T-helper 17 cell (primary cell): ENCODE data around the gene PTPRN2. TPM values are rescaled to one million over a fixed set of nuclear protein-coding genes. Genes with fewer than 3 reads are reported as not detected.
"Not testable (repeated sequence)": the region's sequence is repeated elsewhere in the genome, so short reads cannot be mapped to it uniquely, and the experiment has no call there.

Source experiments
- ATAC-seq: fragments of 150-1000 bp; cut with Tn5 transposase; 2 replicates; pipeline ENCODE4 v1.10.0; 2021; ENCODE audit warnings: mild to moderate bottlenecking, moderate library complexity
- DNase-seq, 3 donors: peaks; one replicate each; pipeline versions ENCODE4 v3.0.0 to v3.0.0-alpha.2; 2020 to 2021
- H3K9me3 ChIP-seq: one replicate; pipeline ENCODE4 v1.7.0; 2013; ENCODE audit warnings: low read length, mild to moderate bottlenecking; ENCODE audit not compliant: control insufficient read depth, poor library complexity, severe bottlenecking
- H3K27ac Mint-ChIP-seq: one replicate; pipeline ENCODE4 v1.8.0; 2022; ENCODE audit warnings: mild to moderate bottlenecking, moderate library complexity, mixed read lengths
- H3K27me3 Mint-ChIP-seq: one replicate; pipeline ENCODE4 v1.8.0; 2022; ENCODE audit warnings: mixed read lengths
- H3K36me3 Mint-ChIP-seq: one replicate; pipeline ENCODE4 v1.8.0; 2022; ENCODE audit warnings: low read depth, mixed read lengths
- H3K4me1 Mint-ChIP-seq: one replicate; pipeline ENCODE4 v1.8.0; 2022; ENCODE audit warnings: mild to moderate bottlenecking, mixed read lengths
- H3K4me3 Mint-ChIP-seq: one replicate; pipeline ENCODE4 v1.8.0; 2022; ENCODE audit warnings: mild to moderate bottlenecking, moderate library complexity, mixed read lengths
- total RNA-seq, 4 donors: library from RNA in 2 of 4; stranded (reverse) in 2 of 4; gene quantifications; one replicate each; pipeline ENCODE4 v1.2.3 and lab custom pipeline; 2022 to 2026

PTPRN2 gene
- total RNA-seq, 2 donors from 2014 or later: 0.42 to 0.57 TPM

GRCh38 chr7:157937406-157937805 lies 650.2 kb downstream of the PTPRN2 start:
- peaks cover 4% of the 10 kb centered on the region for H3K9me3 ChIP-seq
- no peak for ATAC-seq
- H3K27me3 Mint-ChIP-seq: peaks cover 14% of the 10 kb centered on the region
- no peaks in the 10 kb centered on the region for H3K36me3 Mint-ChIP-seq
- no peaks in the 10 kb centered on the region for H3K4me1 Mint-ChIP-seq
- H3K4me3 Mint-ChIP-seq: no peak overlapping the region
- DNase-seq: no peak
- no peak overlapping the region for H3K27ac Mint-ChIP-seq

DNA sequence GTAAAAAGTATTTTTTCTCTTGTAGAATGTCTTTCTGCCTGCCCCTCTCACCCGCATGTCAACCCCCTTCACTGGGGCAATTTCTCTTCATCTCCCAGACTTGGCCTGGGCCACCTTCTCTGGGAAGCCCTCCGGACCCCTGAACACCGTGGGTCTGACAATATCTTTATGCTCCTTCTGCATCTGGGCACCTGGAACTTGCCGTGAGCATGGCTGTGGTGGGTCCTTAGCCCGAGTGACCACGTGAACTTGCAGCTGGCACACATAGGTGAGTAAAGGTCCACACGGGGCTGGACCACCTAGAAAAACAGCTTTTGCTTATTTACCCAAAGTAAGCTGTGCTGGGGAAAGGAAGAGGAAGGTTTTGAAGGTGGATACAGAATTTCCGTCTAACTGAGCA lies 650.6 kb downstream of the PTPRN2 start:
- Mint-ChIP-seq H3K4me3 (no peak overlapping the region), H3K27ac (no peak overlapping the region), H3K36me3 (no peaks in the 10 kb centered on the region), H3K27me3 (peaks cover 14% of the 10 kb centered on the region), H3K4me1 (no peaks in the 10 kb centered on the region)
- H3K9me3 ChIP-seq: peaks cover 5% of the 10 kb centered on the region
- DNase-seq (no peak), ATAC-seq (no peak)

GRCh38 chr7:157935721-157936120 lies 651.9 kb downstream of the PTPRN2 start:
- H3K4me3 Mint-ChIP-seq, DNase-seq, H3K4me1 Mint-ChIP-seq, ATAC-seq, H3K36me3 Mint-ChIP-seq, H3K9me3 ChIP-seq, H3K27ac Mint-ChIP-seq: not testable (repeated sequence)
- peaks cover 14% of the 10 kb centered on the region for H3K27me3 Mint-ChIP-seq

DNA sequence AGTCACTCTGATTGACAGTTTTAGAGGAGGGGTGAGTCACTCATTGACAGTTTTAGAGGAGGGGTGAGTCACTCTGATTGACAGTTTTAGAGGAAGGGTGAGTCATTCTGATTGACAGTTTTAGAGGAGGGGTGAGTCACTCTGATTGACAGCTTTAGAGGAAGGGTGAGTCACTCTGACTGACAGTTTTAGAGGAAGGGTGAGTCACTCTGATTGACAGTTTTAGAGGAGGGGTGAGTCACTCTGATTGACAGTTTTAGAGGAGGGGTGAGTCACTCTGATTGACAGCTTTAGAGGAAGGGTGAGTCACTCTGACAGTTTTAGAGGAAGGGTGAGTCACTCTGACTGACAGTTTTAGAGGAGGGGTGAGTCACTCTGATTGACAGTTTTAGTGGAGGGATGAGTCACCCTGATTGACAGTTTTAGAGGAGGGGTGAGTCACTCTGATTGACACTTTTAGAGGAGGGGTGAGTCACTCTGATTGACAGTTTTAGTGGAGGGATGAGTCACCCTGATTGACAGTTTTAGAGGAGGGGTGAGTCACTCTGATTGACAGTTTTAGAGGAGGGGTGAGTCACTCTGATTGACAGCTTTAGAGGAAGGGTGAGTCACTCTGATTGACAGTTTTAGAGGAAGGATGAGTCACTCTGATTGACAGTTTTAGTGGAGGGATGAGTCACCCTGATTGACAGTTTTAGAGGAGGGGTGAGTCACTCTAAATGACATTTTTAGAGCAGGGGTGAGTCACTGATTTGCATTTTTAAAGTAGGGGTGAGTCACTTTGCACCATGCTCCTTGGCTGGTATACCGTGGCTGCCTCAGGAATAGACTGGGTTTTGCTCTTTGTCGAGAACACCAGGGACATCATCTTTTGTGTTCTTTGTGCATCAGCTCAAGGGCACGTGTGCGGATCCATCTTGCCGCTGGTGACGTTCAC lies 654.1 kb downstream of the PTPRN2 start:
- not testable (repeated sequence) for H3K27me3 Mint-ChIP-seq, H3K4me3 Mint-ChIP-seq, H3K4me1 Mint-ChIP-seq, DNase-seq, H3K27ac Mint-ChIP-seq, ATAC-seq, H3K36me3 Mint-ChIP-seq, H3K9me3 ChIP-seq

DNA sequence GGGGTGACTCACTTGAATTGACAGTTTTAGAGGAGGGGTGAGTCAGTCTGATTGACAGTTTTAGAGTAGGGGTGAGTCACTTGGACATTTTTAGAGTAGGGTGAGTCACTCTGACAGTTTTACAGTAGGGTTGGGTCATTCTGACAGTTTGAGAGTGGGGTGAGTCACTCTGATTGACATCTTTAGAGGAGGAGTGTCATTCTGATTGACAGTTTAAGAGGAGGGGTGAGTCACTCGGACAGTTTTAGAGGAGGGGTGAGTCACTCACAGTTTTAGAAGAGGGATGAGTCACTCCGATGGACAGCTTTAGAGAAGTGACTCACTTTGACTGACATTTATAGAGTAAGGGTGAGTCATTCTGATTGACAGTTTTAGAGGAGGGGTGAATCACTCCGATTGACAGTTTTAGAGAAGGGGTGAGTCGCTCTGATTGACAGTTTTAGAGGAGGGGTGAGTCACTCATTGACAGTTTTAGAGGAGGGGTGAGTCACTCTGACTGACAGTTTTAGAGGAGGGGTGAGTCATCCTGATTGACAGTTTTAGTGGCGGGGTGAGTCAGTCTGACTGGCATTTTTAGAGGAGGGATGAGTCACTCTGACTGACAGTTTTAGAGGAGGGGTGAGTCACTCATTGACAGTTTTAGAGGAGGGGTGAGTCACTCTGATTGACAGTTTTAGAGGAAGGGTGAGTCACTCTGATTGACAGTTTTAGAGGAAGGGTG lies 655.0 kb downstream of the PTPRN2 start:
- Mint-ChIP-seq H3K27me3 (peaks cover 15% of the 10 kb centered on the region), H3K4me1 (peaks cover 2% of the 10 kb centered on the region), H3K27ac (no peak overlapping the region), H3K4me3 (no peak overlapping the region), H3K36me3 (peaks cover 2% of the 10 kb centered on the region)
- peaks cover 5% of the 10 kb centered on the region for H3K9me3 ChIP-seq
- DNase-seq (no peak), ATAC-seq (no peak)

GRCh38 chr7:157930926-157931466 lies 656.6 kb downstream of the PTPRN2 start:
- no peak for ATAC-seq
- no peak overlapping the region for H3K27ac Mint-ChIP-seq

DNA sequence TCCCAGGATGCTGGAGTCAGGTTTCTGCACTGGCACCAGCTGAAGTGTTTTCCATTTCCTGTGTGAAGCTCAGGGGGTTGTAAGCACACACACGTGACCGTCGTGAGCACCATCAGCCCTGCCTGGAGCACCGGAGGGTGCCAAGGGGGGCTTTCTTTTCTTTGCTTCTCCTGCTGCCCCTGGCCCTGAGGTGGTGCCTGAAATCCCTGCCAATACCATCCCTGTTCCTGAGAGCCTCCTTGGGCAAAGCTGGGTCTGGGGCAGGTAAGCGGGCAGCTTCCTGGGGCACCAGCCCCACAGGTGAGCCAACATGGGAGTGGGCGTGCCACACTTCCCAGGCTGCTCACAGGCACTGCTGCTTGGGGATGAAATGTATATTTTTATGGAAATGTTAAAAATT lies 657.2 kb downstream of the PTPRN2 start:
- Mint-ChIP-seq H3K4me1 (peaks cover 10% of the 10 kb centered on the region), H3K36me3 (peaks cover 2% of the 10 kb centered on the region), H3K4me3 (no peak overlapping the region), H3K27me3 (peaks cover 28% of the 10 kb centered on the region), H3K27ac (no peak overlapping the region)
- H3K9me3 ChIP-seq: peaks cover 5% of the 10 kb centered on the region
- DNase-seq (no peak), ATAC-seq (no peak)

More at GRCh38 chr7:157930926-157931466, 656.6 kb downstream of the PTPRN2 start:
- peaks cover 5% of the 10 kb centered on the region for H3K9me3 ChIP-seq
- Mint-ChIP-seq H3K4me3 (no peak overlapping the region), H3K27me3 (peaks cover 23% of the 10 kb centered on the region), H3K36me3 (peaks cover 2% of the 10 kb centered on the region), H3K4me1 (peaks cover 7% of the 10 kb centered on the region)
- no peak for DNase-seq

- DNase-seq (no peak), ATAC-seq (no peak)
- H3K36me3 Mint-ChIP-seq: peaks cover 2% of the 10 kb centered on the region
These were observed 658.0 kb downstream of the PTPRN2 start for GRCh38 chr7:157929671-157930070.

GRCh38 chr7:157928808-157929425 lies 658.7 kb downstream of the PTPRN2 start:
- DNase-seq (no peak), ATAC-seq (no peak)
- H3K4me1 Mint-ChIP-seq: peaks cover 10% of the 10 kb centered on the region
- H3K36me3 Mint-ChIP-seq: peaks cover 2% of the 10 kb centered on the region
- peaks cover 31% of the 10 kb centered on the region for H3K27me3 Mint-ChIP-seq
- peaks cover 5% of the 10 kb centered on the region for H3K9me3 ChIP-seq
- no peak overlapping the region for H3K4me3 Mint-ChIP-seq
- no peak overlapping the region for H3K27ac Mint-ChIP-seq

More at GRCh38 chr7:157929671-157930070, 658.0 kb downstream of the PTPRN2 start:
- H3K9me3 ChIP-seq: peaks cover 5% of the 10 kb centered on the region
- H3K27me3 Mint-ChIP-seq: peaks cover 30% of the 10 kb centered on the region
- H3K4me3 Mint-ChIP-seq: no peak overlapping the region
- H3K4me1 Mint-ChIP-seq: peaks cover 10% of the 10 kb centered on the region
- H3K27ac Mint-ChIP-seq: no peak overlapping the region

GRCh38 chr7:157928171-157928794 lies 659.3 kb downstream of the PTPRN2 start:
- Mint-ChIP-seq H3K36me3 (peaks cover 2% of the 10 kb centered on the region), H3K4me3 (no peak overlapping the region), H3K27me3 (peaks cover 37% of the 10 kb centered on the region), H3K4me1 (peaks cover 10% of the 10 kb centered on the region), H3K27ac (no peak overlapping the region)
- DNase-seq (no peak), ATAC-seq (no peak)
- peaks cover 5% of the 10 kb centered on the region for H3K9me3 ChIP-seq

GRCh38 chr7:157927313-157927925 lies 660.2 kb downstream of the PTPRN2 start:
- no peak for DNase-seq
- Mint-ChIP-seq H3K36me3 (peaks cover 2% of the 10 kb centered on the region), H3K27me3 (peaks cover 42% of the 10 kb centered on the region), H3K27ac (no peak overlapping the region), H3K4me3 (no peak overlapping the region), H3K4me1 (peaks cover 10% of the 10 kb centered on the region)
- ATAC-seq: no peak
- H3K9me3 ChIP-seq: peaks cover under 1% of the 10 kb centered on the region

DNA sequence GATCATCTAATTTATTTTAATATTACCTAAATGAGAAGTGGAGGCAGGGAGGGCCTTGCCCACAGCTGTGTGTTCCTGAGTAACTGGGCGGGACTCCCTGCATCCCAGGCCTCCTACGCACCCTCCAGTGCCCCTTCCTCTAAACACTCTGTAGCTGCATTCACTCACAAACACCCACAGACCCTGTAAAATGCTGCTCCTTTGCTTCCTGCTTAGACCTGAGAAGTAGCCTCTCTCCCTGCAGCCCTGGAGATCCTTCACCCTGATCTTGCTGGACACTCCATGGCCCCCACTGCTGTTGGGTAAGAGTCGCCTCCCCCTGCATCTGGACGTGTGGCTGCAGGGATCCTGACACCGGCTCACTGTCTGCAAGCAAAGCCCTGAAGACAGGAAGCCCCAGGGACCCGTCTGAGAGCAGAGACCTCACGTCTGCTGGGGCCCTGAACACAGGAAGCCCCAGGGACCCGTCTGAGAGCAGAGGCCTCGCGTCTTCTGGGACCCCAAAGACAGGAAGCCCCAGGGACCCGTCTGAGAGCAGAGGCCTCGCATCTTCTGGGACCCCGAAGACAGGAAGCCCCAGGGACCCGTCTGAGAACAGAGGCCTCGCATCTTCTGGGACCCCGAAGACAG lies 661.0 kb downstream of the PTPRN2 start:
- Mint-ChIP-seq H3K4me1 (peaks cover 10% of the 10 kb centered on the region), H3K4me3 (no peak overlapping the region), H3K27me3 (peaks cover 42% of the 10 kb centered on the region), H3K36me3 (peaks cover 2% of the 10 kb centered on the region), H3K27ac (no peak overlapping the region)
- DNase-seq (no peak), ATAC-seq (no peak)
- no peaks in the 10 kb centered on the region for H3K9me3 ChIP-seq
